NCI-H226 (cell line): ENCODE measurements around the gene NFATC3.
"Not testable (repeated sequence)": the region's sequence is repeated elsewhere in the genome, so short reads cannot be mapped to it uniquely, and the experiment has no call there.

Source experiments
- DNase-seq: peaks from one replicate; pipeline ENCODE4 v3.0.0-alpha.2; 2015

Gene NFATC3

DNA sequence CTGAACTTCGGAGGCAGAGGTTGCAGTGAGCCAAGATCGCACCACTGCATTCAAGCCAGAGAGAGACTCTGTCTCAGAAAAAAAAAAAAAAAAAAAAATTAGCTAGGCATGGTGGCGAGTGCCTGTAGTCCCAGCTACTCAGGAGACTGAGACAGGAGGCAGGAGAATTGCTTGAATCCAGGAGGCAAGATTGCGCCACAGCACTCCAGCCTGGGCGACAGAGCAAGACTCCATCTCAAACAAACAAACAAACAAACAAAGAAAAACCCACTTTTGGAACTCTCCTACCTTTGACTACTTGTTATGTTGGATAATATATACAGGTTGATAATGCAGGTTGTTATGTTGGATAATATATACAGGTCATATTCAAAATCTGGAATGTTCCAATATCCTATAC, 35.3 kb downstream of the NFATC3 start:
- DNase-seq: not testable (repeated sequence)

DNA sequence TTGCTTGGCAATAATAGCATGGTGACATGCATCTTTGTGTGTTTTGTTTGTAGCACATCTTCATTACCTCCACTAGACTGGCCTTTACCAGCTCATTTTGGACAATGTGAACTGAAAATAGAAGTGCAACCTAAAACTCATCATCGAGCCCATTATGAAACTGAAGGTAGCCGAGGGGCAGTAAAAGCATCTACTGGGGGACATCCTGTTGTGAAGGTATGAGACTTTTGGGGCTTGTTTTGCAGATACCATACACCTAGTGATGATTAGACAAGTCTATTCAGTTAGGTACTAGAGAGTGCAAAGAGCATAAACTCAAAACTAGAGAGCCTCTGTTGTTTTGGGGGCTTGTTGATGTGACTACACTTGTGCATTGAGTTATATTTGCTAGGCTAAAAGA, 41.2 kb downstream of the NFATC3 start:
- no peak for DNase-seq

DNA sequence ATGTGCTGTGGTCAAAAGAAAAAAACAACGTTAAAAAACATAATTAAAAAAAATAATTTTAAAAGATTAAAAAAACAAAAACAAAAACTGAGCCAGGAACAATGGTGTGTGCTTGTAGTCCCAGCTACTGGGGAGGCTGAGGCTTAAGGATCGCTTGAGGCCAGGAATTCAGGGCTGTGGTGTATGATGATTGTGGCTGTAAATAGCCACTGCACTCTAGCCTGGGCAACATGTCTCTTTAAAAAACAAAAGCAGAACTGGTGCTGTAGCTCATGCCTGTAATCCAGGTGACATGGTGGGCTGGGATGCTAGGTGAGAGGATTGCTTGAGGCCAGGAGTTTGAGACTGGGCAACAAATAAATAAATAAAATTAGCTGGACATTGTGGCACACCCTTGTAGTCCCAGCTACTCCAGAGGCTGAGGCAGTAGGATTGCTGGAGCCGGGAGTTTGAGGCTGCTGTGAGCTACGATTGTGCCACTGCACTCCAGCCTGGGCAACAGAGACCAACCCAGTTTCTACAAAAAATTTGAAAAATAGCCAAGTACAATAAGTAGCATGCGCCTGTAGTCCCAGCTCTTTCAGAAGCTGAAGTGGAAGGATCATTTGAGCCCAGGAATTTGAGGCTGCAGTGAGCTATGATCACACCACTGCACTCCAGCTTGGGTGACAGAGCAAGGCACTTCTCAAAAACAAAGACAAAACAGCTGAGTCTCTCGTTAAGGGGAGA, 43.6 kb downstream of the NFATC3 start:
- no peak for DNase-seq

- no peak for DNase-seq
Measured at GRCh38 chr16:68130520-68130919, 45.4 kb downstream of the NFATC3 start.

DNA sequence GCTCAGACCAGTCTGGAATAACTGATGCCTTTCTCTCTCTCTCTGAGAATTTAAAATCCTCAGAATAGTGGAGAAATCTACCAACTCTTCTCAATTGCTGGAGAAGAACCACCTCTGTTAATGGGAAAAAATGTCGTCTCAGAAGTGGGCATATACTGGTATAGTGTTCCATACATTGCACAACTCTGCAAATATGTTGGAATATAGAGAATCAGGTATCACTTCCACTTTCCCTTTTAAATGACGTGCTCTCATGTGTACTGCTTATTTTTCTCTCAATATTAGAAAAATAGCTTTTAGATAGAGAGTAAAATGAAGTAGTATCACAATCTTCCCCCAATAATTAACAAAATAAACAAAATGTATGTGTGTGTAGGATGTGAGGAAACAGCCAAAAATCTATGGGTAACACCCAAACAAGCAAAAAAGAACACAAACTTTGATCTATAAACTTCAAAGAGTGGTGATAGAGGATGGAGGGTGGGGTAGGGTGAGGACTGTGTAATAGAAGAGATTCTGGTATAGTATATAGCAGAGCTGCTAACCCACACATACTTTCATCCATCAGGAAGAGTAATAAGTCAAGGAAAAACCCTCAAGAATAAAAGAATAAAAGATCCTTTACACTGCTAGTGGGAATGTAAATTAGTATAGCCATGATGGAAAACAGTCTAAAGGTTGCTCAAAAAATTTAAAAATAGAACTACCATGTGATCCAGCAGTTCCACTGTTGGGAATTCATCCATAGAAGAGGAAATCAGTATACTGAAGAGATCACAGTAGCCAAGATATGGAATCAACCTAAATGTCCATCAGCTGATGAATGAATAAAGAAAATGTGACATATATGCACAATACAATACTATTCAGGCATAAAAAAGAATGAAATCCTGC, 46.9 kb downstream of the NFATC3 start:
- no peak for DNase-seq

- DNase-seq: not testable (repeated sequence)
Measured at GRCh38 chr16:68133000-68133399, 47.8 kb downstream of the NFATC3 start.

GRCh38 chr16:68134644-68135043, 49.5 kb downstream of the NFATC3 start:
- no peak for DNase-seq

GRCh38 chr16:68136515-68136914, 51.3 kb downstream of the NFATC3 start:
- no peak for DNase-seq

DNA sequence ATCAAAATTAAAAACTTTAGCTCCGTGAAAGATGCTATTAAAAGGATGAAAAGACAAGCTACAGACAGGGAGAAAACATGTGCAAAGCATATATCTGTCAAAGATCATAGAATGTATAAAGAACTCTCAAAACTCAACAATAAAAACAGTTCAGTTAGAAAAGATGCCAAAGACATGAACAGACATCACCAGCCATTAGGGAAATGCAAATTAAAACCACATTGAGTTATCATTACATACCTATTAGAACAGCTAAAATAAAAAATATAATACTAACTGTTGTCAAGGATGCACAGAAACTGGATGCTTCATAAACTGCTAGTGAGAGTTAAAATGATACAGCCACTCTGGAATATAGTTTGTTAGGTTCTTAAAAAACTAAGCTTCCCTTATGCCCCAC, 58.8 kb downstream of the NFATC3 start:
- DNase-seq: no peak

- peak; percentile 16 for DNase-seq
Measured at GRCh38 chr16:68146585-68146984, 61.4 kb downstream of the NFATC3 start.

GRCh38 chr16:68147444-68147843, 62.3 kb downstream of the NFATC3 start:
- no peak for DNase-seq

GRCh38 chr16:68149596-68149995, 64.4 kb downstream of the NFATC3 start:
- no peak for DNase-seq

DNA sequence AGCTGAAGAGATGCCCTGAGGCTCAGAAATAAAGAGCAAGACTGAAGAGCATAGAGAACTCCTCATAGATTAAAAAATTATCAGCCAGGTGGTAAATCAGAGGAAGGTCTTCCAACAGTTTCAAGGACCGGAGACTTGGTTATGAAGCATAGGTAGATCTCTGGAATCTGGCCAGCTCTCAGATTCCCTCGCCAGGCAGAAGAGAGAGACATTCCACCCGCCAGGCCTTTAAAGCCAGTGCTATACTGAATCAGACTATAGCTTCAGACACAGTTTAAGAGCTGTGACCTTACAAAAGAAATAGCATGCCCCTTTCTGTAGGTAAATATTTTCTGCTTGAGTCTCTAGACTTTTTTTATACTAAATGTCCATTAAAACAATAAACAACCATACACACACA, 70.3 kb downstream of the NFATC3 start:
- DNase-seq: no peak

GRCh38 chr16:68162413-68162812, 77.2 kb downstream of the NFATC3 start:
- DNase-seq: no peak

DNA sequence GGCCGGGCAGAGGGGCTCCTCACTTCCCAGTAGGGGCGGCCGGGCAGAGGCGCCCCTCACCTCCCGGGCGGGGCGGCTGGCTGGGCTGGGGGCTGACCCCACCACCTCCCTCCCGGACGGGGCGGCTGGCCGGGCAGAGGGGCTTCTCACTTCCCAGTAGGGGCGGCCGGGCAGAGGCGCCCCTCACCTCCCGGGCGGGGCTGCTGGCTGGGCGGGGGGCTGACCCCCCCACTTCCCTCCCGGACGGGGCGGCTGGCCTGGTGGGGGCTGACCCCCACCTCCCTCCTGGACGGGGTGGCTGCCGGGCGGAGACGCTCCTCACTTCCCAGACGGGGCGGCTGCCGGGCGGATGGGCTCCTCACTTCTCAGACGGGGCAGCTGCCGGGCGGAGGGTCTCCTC, 78.1 kb downstream of the NFATC3 start:
- not testable (repeated sequence) for DNase-seq

GRCh38 chr16:68166264-68166663, 81.1 kb downstream of the NFATC3 start:
- no peak for DNase-seq

- DNase-seq: no peak
Measured at GRCh38 chr16:68179196-68179795, 94.1 kb downstream of the NFATC3 start.

DNA sequence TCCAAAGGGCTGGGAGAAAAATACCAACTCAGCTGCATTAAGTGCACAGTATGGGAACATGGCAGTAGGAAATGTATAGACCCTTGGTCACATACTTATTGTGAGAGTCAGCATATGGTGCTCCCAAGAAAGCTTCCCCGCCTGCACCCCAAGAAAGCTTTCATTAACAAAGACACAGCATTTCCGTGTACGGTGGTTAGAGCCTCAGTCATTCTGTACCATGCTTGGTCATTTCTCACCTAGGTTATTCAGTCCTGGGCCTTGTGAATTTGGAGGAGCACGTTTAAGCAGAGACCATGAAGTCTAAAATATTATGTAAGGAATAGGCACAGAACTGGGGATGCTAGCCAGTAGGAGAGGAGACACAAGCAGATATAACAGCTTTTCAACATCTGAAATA, 94.7 kb downstream of the NFATC3 start:
- no peak for DNase-seq

DNA sequence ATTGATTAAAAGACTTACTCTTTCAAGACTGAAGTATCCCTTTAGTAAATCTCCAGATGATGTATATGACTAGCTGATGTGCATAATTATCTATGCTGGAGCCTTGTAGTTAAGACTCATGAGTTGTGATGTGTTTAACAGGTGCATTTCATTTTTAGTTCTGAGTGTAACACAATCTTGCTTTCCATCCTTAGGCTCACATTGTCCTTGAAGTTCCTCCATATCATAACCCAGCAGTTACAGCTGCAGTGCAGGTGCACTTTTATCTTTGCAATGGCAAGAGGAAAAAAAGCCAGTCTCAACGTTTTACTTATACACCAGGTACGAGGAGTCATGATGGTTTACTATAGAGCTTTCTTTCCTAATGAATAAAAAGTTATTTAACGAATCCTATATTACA, 97.9 kb downstream of the NFATC3 start:
- DNase-seq: no peak

GRCh38 chr16:68186877-68187276, 101.7 kb downstream of the NFATC3 start:
- DNase-seq: no peak

GRCh38 chr16:68187505-68187904, 102.3 kb downstream of the NFATC3 start:
- DNase-seq: no peak

DNA sequence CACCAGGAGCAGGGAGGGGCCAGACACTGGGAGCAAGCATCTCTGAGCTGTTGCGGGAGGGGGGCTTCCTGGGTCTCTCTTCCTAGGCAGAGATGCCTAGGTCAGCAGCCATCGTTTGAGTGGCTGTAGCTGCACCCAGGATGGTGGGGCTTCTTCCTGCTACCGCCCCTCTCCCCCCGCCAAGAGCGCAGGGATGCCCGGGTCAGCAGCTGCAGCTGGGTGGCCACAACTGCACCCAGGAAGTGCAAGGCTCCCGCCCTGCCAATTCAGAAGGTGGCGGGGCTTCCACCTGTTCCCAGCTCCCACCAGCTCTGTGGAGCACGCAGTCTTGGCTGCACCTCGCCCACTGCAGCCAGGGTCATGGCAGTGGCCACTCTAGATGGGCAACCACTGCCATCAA, 103.0 kb downstream of the NFATC3 start:
- no peak for DNase-seq

- DNase-seq: no peak
Measured at GRCh38 chr16:68190081-68190480, 104.9 kb downstream of the NFATC3 start.
